HepG2 (cell line): ENCODE measurements around the gene GUCY1B1. TPM values are rescaled to one million over a fixed set of nuclear protein-coding genes. Genes with fewer than 3 reads are reported as not detected.

Experiments
- ATAC-seq: fragments of 200-7000 bp; cut with Tn5 transposase; 3 replicates; pipeline ENCODE4 v1.9.1; 2020; ENCODE audit warnings: mild to moderate bottlenecking, moderate library complexity
- BruUV-seq: library from RNA; stranded (reverse); fragments of 400-500 nt; replicated peaks from 2 replicates; lab custom pipeline; 2021; lab: Mats Ljungman, UMichigan
- CTCF ChIA-PET: fragments of 300-600 bp; formaldehyde crosslinking; extraction: SDS; loops from one replicate; lab custom pipeline; 2021; ENCODE audit warnings: low total read pairs, inconsistent platforms, low intra/inter-chr PET ratio; lab: Yijun Ruan, JAX
- POLR2A ChIA-PET: fragments of 350-600 bp; sonication (Branson Sonifier 250); formaldehyde crosslinking; loops from one replicate; lab custom pipeline; 2020; ENCODE audit warnings: antibody characterized with exemption, inconsistent platforms; lab: Yijun Ruan, JAX
- DNase-seq: peaks from one replicate; pipeline ENCODE4 v3.0.0-alpha.2; 2015; ENCODE audit warnings: low spot score
- FAIRE-seq: peaks from 3 replicates; lab custom pipeline; 2011; peaks lifted over from hg19 to GRCh38; lab: Jason Lieb, UNC
- H2AFZ ChIP-seq: one replicate; pipeline ENCODE4 v1.6.1; 2011; ENCODE audit warnings: low read length, inconsistent platforms
- H3K27ac ChIP-seq: fragments of 300-600 bp; 3 replicates; pipeline ENCODE4 v1.8.0; 2011; ENCODE audit warnings: mixed run types, mild to moderate bottlenecking, mixed read lengths, low read length, inconsistent platforms; ENCODE audit not compliant: insufficient read depth; ENCODE audit errors: extremely low read length
- H3K27me3 ChIP-seq, 2 experiments: fragments of 200-600 bp in 1 of 2; 2 replicates in 1 of 2; 3 replicates in 1 of 2; pipeline versions ENCODE4 v1.6.0 to v1.8.0; 2011; ENCODE audit warnings: low read length in 2 of 2, mild to moderate bottlenecking in 2 of 2, moderate library complexity in 2 of 2, inconsistent platforms in 1 of 2; ENCODE audit not compliant: insufficient read depth in 2 of 2, control insufficient read depth in 1 of 2
- H3K36me3 ChIP-seq, 2 experiments: fragments of 200-600 bp in 1 of 2; replicated peaks in 1 of 2; 2 replicates in 1 of 2; 3 replicates in 1 of 2; pipeline versions ENCODE4 v1.5.1 to v1.8.0; 2011; ENCODE audit warnings: low read length in 2 of 2, inconsistent platforms in 1 of 2; ENCODE audit not compliant: insufficient read depth in 2 of 2, control insufficient read depth in 1 of 2
- H3K4me1 ChIP-seq: 2 replicates; pipeline ENCODE4 v1.5.1; 2012; ENCODE audit warnings: low read length, inconsistent platforms; ENCODE audit not compliant: insufficient read depth
- H3K4me2 ChIP-seq: 2 replicates; pipeline ENCODE4 v1.6.0; 2011; ENCODE audit warnings: low read depth, low read length, inconsistent platforms
- H3K4me3 ChIP-seq, 3 experiments: fragments of 200-600 bp in 1 of 3; sonication (generic), shearing (Covaris generic) in 1 of 3; replicated peaks in 1 of 3; 2 replicates each; pipeline ENCODE4 v1.5.1; 2011 to 2016; ENCODE audit warnings: low read length in 3 of 3, inconsistent platforms in 2 of 3, low read depth in 2 of 3, mild to moderate bottlenecking in 2 of 3, control low read depth in 1 of 3, mixed read lengths in 1 of 3; ENCODE audit not compliant: insufficient read depth in 1 of 3
- H3K79me2 ChIP-seq: one replicate; pipeline ENCODE4 v1.6.1; 2011; ENCODE audit warnings: low read length, inconsistent platforms; ENCODE audit not compliant: insufficient read depth
- H3K9ac ChIP-seq: 2 replicates; pipeline ENCODE4 v1.6.0; 2011; ENCODE audit warnings: mild to moderate bottlenecking, low read depth, low read length, inconsistent platforms; ENCODE audit not compliant: insufficient read depth
- H3K9me3 ChIP-seq: 2 replicates; pipeline ENCODE4 v1.5.1; 2012; ENCODE audit warnings: mild to moderate bottlenecking, low read length
- H4K20me1 ChIP-seq: 2 replicates; pipeline ENCODE4 v1.6.0; 2011; ENCODE audit warnings: inconsistent platforms, mild to moderate bottlenecking, low read length, moderate library complexity; ENCODE audit not compliant: insufficient read depth
- ARID3A ChIP-seq: IDR thresholded peaks from 2 replicates; pipeline ENCODE4 v1.6.1; 2012; ENCODE audit warnings: low read depth, low read length, improper control_type of control experiment
- CENPBD1 ChIP-seq: sonication (generic); formaldehyde crosslinking; IDR thresholded peaks from 2 replicates; pipeline ENCODE4 v1.8.0; 2022; ENCODE audit warnings: missing genetic modification reagents, low read depth, mild to moderate bottlenecking, borderline replicate concordance
- CHCHD3 ChIP-seq: sonication (generic); formaldehyde crosslinking; IDR thresholded peaks from 2 replicates; pipeline ENCODE4 v1.8.0; 2022; ENCODE audit warnings: mild to moderate bottlenecking, missing genetic modification reagents, moderate library complexity
- FOSL2 ChIP-seq: sonication (generic); formaldehyde crosslinking; IDR thresholded peaks from 2 replicates; pipeline ENCODE4 v1.4.0; 2020; ENCODE audit warnings: missing genetic modification reagents
- FOXC1 ChIP-seq: sonication (generic); formaldehyde crosslinking; IDR thresholded peaks from 2 replicates; pipeline ENCODE4 v1.8.0; 2022; ENCODE audit warnings: mild to moderate bottlenecking, missing genetic modification reagents, borderline replicate concordance
- HNF1A ChIP-seq, 2 experiments: sonication (generic) in 1 of 2; formaldehyde crosslinking in 1 of 2; IDR thresholded peaks; 2 replicates each; pipeline versions ENCODE4 v1.4.0 to v1.6.1; 2016 to 2020; ENCODE audit warnings: borderline replicate concordance in 1 of 2, low read depth in 1 of 2, mild to moderate bottlenecking in 1 of 2, missing genetic modification reagents in 1 of 2
- IRF9 ChIP-seq: sonication (generic); formaldehyde crosslinking; IDR thresholded peaks from 2 replicates; pipeline ENCODE4 v1.8.0; 2022; ENCODE audit warnings: missing genetic modification reagents, mild to moderate bottlenecking, borderline replicate concordance
- PAWR ChIP-seq: sonication (generic); formaldehyde crosslinking; IDR thresholded peaks from 2 replicates; pipeline ENCODE4 v1.4.0; 2020; ENCODE audit warnings: missing genetic modification reagents, mild to moderate bottlenecking, borderline replicate concordance
- SETDB1 ChIP-seq: sonication (generic); formaldehyde crosslinking; IDR thresholded peaks from 2 replicates; pipeline ENCODE4 v1.5.1; 2020; ENCODE audit warnings: missing genetic modification reagents, mild to moderate bottlenecking, borderline replicate concordance
- TIGD3 ChIP-seq: sonication (generic); formaldehyde crosslinking; IDR thresholded peaks from 2 replicates; pipeline ENCODE4 v1.5.1; 2020; ENCODE audit warnings: mild to moderate bottlenecking, missing genetic modification reagents, borderline replicate concordance
- XRCC5 ChIP-seq: fragments of 200-400 bp; formaldehyde crosslinking; optimal IDR thresholded peaks from 2 replicates; pipeline ENCODE3; 2017; ENCODE audit warnings: mild to moderate bottlenecking, low read length
- ZFY ChIP-seq: sonication (generic); formaldehyde crosslinking; IDR thresholded peaks from 2 replicates; pipeline ENCODE4 v1.4.0; 2020; ENCODE audit warnings: missing genetic modification reagents
- ZNF282 ChIP-seq: fragments of 450-650 bp; IDR thresholded peaks from 2 replicates; pipeline ENCODE4 v1.6.1; 2018; ENCODE audit not compliant: partially characterized antibody
- ZNF556 ChIP-seq: sonication (generic); formaldehyde crosslinking; IDR thresholded peaks from 2 replicates; pipeline ENCODE4 v1.4.0; 2020; ENCODE audit warnings: mild to moderate bottlenecking, missing genetic modification reagents, borderline replicate concordance
- ZSCAN21 ChIP-seq: sonication (generic); formaldehyde crosslinking; IDR thresholded peaks from 2 replicates; pipeline ENCODE4 v1.8.0; 2022; ENCODE audit warnings: mild to moderate bottlenecking, missing genetic modification reagents, moderate library complexity, borderline replicate concordance
- WGBS: methylation state at CpG from one replicate; pipeline ENCODE4 v1.1.6; 2017; ENCODE audit warnings: low lambda C conversion rate; 5-methylcytosine and 5-hydroxymethylcytosine counted together
- in situ Hi-C: cut with HindIII; loops from 2 replicates; pipeline ENCODE4 v1.10.0; 2017; ENCODE audit warnings: low pct_unique_long_range_greater_than_20kb; ENCODE audit not compliant: extremely low pct_ligation_motif_present
- intact Hi-C: fragments of 100-400 bp; cut with micrococcal nuclease; formaldehyde crosslinking; loops from one replicate; pipeline ENCODE4 v1.10.0; 2022; ENCODE audit not compliant: unreplicated experiment
- polyA plus RNA-seq, 8 experiments: library from polyadenylated mRNA; depleted of rRNA in 3 of 8; stranded (reverse) in 7 of 8; unstranded in 1 of 8; fragments of >200 nt; fragmentation: Illumina TruSeq in 4 of 8; extraction: Trizol in 4 of 8; gene quantifications; 2 replicates each; pipeline versions ENCODE4 v1.2.1 to v1.2.3, GENCODE V29; 2011 to 2016; ENCODE audit warnings: low read depth in 4 of 8, missing spikeins in 1 of 8, mixed read lengths in 1 of 8; ENCODE audit not compliant: insufficient read depth in 1 of 8
- total RNA-seq, 5 experiments: library from RNA; depleted of rRNA; stranded (reverse); fragments of >200 nt; fragmentation: Illumina TruSeq; extraction: Trizol; gene quantifications; 2 replicates each; pipeline ENCODE4 v1.2.3, GENCODE V29; 2016; ENCODE audit warnings: low read depth in 1 of 5

GUCY1B1 gene
- total and polyA plus RNA-seq, 2 of the 13 experiments (the other 11 are each of a cell fraction or from before 2014, with no cell fraction given) = not detected

- H3K27ac ChIP-seq = no peak overlapping the region
- no peaks in the 10 kb centered on the region for H3K36me3 ChIP-seq
- H3K79me2 ChIP-seq = no peaks in the 10 kb centered on the region
- BruUV-seq = no TSS peak
- H3K4me2 ChIP-seq = no peak overlapping the region
- ChIA-PET CTCF (no interaction called here), POLR2A (no interaction called here)
- DNase-seq = peak; percentile 15
- ATAC-seq = peak; percentile 97
- WGBS = 3% methylated on average over 3 of the region's 3 CpGs
- no peak overlapping the region for H3K4me3 ChIP-seq
- H3K9me3 ChIP-seq = no peaks in the 10 kb centered on the region
- intact Hi-C loops = no loop called here
- H3K27me3 ChIP-seq = no peaks in the 10 kb centered on the region
- FAIRE-seq = peak; percentile 28
- no peaks in the 10 kb centered on the region for H4K20me1 ChIP-seq
- in situ Hi-C loops = loop anchor here (25.0 kb wide), 1 partner anchor 359 kb away; no protein-coding TSS in a partner anchor
- H3K9ac ChIP-seq = no peak overlapping the region
- no peak overlapping the region for H2AFZ ChIP-seq
- no peaks in the 10 kb centered on the region for H3K4me1 ChIP-seq
- TF ChIP-seq ARID3A (no peak), ZFY (CRISPR knock-in tag) (no peak), HNF1A (IDR thresholded peaks at IDR 0.05; ENCODE audit: low read depth) (no peak), HNF1A (CRISPR knock-in tag; IDR thresholded peaks at IDR 0.05; ENCODE audit: borderline replicate concordance) (no peak), CHCHD3 (CRISPR knock-in tag) (no peak), FOSL2 (CRISPR knock-in tag) (no peak), SETDB1 (CRISPR knock-in tag) (no peak), CENPBD1 (no peak), ZNF556 (CRISPR knock-in tag) (no peak), XRCC5 (no peak), PAWR (CRISPR knock-in tag) (no peak), TIGD3 (CRISPR knock-in tag) (no peak), ZNF282 (no peak), ZSCAN21 (CRISPR knock-in tag) (no peak), FOXC1 (no peak), IRF9 (CRISPR knock-in tag) (no peak)
These were observed 37.2 kb downstream of the GUCY1B1 start for GRCh38 chr4:155795991-155796390.
